ENCODE data around the gene CCDC137. TPM values are rescaled to one million over a fixed set of nuclear protein-coding genes. Genes with fewer than 3 reads are reported as not detected.

Gene CCDC137
- total RNA-seq, 4 donors from 2014 or later, result 18.2 to 25.6 (median 21.4) TPM

DNA sequence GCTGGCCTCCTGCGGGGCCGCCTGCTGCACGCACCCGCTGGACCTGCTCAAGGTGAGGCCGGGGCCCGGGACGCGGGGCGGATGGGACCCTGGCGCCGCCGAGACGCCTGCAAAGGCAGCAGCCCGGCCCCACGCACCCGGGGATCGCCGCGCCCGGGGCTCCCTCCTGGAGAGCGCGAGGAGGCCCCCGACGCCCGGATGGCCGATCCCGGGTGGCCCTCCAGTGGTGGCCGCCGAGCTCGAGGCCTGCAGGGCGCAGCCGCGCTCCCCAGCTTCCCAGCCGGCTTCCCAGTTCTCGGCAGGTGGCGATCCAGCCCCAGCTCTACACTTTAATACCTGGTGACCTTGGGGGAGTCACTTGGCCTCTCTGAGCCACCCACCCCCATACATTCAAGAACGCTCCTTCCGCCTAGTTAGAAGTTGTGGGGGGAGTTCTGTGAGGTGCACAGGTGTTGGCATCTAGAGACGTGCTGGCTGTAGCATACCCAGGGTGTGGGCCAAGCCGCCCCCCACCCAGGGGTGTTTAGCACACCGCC lies 46.0 kb downstream of the CCDC137 start:
- TF ChIP-seq POLR2A (IDR thresholded peaks at IDR 0.05), result no peak
- TF ChIP-seq, protein P1, sequence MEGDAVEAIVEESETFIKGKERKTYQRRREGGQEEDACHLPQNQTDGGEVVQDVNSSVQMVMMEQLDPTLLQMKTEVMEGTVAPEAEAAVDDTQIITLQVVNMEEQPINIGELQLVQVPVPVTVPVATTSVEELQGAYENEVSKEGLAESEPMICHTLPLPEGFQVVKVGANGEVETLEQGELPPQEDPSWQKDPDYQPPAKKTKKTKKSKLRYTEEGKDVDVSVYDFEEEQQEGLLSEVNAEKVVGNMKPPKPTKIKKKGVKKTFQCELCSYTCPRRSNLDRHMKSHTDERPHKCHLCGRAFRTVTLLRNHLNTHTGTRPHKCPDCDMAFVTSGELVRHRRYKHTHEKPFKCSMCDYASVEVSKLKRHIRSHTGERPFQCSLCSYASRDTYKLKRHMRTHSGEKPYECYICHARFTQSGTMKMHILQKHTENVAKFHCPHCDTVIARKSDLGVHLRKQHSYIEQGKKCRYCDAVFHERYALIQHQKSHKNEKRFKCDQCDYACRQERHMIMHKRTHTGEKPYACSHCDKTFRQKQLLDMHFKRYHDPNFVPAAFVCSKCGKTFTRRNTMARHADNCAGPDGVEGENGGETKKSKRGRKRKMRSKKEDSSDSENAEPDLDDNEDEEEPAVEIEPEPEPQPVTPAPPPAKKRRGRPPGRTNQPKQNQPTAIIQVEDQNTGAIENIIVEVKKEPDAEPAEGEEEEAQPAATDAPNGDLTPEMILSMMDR (IDR thresholded peaks at IDR 0.05), result peak in 4 of 6 experiments; percentile 13 to 47 (median 23)
- H3K4me3 ChIP-seq, result peak overlapping the region; percentile 68 to 94 (median 91)
- intact Hi-C loops (cut with DNase I), result no loop called here
- H3K27ac ChIP-seq, result peak overlapping the region; percentile 76 to 92 (median 90)
- no peak for DNase-seq
- WGBS, 2 donors, result 0 to 25% methylated on average over 5 to 9 of the region's 41 CpGs
- peaks cover 32 to 72% (median 37%) of the 10 kb centered on the region in 3 donors for H3K4me1 ChIP-seq
- H3K36me3 ChIP-seq, result peaks cover 0 to 41% (median 5%) of the 10 kb centered on the region in 3 donors
- H3K9me3 ChIP-seq, result no peaks in the 10 kb centered on the region
- H3K27me3 ChIP-seq, result no peaks in the 10 kb centered on the region

DNA sequence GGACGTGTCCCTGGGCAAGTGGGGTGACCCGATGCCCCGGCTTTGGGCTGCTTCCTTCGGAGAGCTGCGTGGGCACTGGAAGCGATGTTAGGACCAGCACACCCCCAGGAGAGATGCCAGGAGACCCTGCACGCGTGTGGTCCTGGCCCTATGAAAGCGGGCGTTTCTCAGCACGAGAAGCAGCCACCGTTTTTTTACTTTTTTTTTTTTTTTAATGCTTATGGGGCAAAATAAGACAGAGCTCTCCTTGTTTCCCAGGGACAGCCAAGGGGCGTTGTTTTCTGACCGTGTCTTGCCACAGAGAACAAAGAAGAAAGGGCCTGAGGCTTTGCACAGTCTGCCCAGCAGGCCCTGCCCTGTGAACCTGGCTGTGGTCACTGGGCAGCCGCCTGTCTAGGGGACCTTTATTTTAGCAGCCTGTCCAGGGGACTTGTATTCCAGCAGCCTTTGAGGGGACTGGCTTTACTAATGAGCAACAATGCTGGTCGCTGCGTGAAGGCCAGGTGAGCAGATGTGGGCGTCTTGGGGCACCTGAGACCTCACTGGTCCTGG lies 46.5 kb downstream of the CCDC137 start:
- Histone ChIP-seq H3K9me3 (no peaks in the 10 kb centered on the region), H3K27me3 (no peaks in the 10 kb centered on the region), H3K4me3 (peak overlapping the region; percentile 68 to 94 (median 91)), H3K27ac (peak overlapping the region; percentile 76 to 92 (median 90)), H3K4me1 (peaks cover 32 to 72% (median 37%) of the 10 kb centered on the region in 3 donors), H3K36me3 (peaks cover 0 to 41% (median 0%) of the 10 kb centered on the region in 3 donors)
- 12 to 23% methylated on average over 9 of the region's 18 CpGs for WGBS, 2 donors
- TF ChIP-seq, protein P1 (IDR thresholded peaks at IDR 0.05), result no peak
- no peak for TF ChIP-seq POLR2A (IDR thresholded peaks at IDR 0.05)
- intact Hi-C loops (cut with DNase I), result no loop called here
- no peak for DNase-seq

DNA sequence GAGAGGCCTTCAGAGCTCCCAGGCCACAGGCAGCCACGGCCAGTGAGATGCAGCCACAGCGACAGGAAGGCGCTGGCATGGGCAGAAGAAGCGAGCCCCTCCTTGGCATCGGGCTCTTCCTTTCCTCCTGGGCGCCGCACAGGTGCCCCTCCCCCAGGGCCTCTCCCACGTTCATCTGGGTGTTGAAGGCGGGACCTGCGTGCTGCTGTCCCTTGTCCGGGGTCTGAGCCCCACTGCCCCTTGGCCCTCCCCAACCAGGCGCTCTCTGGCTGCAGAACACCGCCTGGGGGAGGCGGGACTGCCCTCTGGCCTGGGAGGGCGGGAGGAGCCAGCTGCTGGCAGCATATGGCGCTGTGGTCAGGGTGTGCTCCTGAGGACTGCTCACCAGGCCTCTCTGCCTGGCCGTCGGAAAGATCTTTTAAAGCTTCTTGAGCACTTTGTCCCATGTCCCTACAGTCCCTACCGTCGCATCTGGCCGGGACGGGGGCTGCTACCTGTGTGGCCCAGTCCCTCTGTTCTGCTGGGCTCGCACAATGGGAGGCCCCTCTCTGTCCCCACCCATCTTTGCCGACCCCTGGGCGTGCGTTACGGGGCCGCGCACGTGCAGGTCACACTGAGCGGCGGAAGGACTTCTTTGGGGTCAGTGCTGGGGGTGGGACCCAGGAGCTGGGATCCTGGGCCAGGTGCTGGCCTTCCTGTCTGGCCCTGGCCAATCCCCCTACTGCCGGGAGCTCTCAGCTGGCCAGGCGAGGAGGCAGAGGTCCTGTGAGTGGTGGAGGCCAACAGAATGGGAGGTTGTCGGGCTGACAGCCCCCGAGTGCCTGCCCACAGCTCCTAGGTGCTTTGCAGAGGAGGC lies 47.2 kb downstream of the CCDC137 start:
- peak overlapping the region; percentile 68 to 94 (median 91) for H3K4me3 ChIP-seq
- H3K4me1 ChIP-seq, result peaks cover 32 to 72% (median 37%) of the 10 kb centered on the region in 3 donors
- 7 to 76% methylated on average over 6 to 7 of the region's 36 CpGs for WGBS, 2 donors
- no peaks in the 10 kb centered on the region for H3K9me3 ChIP-seq
- TF ChIP-seq POLR2A (IDR thresholded peaks at IDR 0.05), result no peak
- TF ChIP-seq, protein P1 (IDR thresholded peaks at IDR 0.05), result no peak
- DNase-seq, result no peak
- peak overlapping the region; percentile 55 to 92 (median 84) for H3K27ac ChIP-seq
- peaks cover 0 to 45% (median 0%) of the 10 kb centered on the region in 3 donors for H3K36me3 ChIP-seq
- no peaks in the 10 kb centered on the region for H3K27me3 ChIP-seq
- intact Hi-C loops (cut with DNase I), result no loop called here

DNA sequence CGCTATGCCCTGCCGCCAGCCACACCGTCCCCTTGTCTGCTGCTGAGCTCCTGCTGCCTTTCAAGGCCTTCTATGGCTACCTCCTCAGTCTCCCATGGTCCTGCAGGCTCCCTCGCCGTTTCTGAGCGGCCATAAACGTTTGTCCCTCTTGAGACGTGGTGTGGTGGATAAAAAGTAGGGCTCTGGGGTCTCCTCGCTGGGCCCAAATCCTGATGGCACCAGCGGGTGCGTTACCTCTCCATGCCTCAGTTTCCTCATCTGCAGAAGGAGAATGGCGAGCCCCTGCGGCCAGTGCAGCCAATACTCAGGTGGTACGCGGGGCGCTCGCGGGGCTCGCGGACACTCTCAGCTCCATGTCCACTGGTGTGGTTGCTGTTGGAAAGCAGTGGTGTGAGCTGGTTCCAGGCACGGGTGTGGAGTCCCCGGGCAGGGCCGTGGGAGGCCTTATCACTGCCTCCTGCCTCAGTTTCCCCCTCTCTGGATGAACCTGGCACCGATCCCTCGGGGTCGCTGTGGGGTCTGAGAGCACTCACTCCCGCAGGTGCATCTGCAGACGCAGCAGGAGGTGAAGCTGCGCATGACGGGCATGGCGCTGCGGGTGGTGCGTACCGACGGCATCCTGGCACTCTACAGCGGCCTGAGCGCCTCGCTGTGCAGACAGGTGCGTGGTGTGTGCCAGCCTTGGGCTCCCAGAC lies 48.0 kb downstream of the CCDC137 start:
- Histone ChIP-seq H3K27ac (no peak overlapping the region), H3K4me3 (no peak overlapping the region), H3K9me3 (no peaks in the 10 kb centered on the region), H3K27me3 (no peaks in the 10 kb centered on the region), H3K4me1 (peaks cover 32 to 68% (median 37%) of the 10 kb centered on the region in 3 donors), H3K36me3 (peaks cover 0 to 53% (median 0%) of the 10 kb centered on the region in 3 donors)
- DNase-seq, result no peak
- WGBS, 2 donors, result 92% methylated on average over 14 of the region's 39 CpGs; no CpG with 5 or more reads in 1 of the 2 donors
- no peak for TF ChIP-seq POLR2A (IDR thresholded peaks at IDR 0.05)
- TF ChIP-seq, protein P1 (IDR thresholded peaks at IDR 0.05), result no peak
- intact Hi-C loops (cut with DNase I), result no loop called here

Data from esophagus squamous epithelium (tissue), 5 donors.